Nephron (organoid): ENCODE data around the gene AFF1.

Experiments used
- H3K27ac Mint-ChIP-seq, 3 experiments: 2 replicates each; pipeline ENCODE4 v1.8.0; 2020; ENCODE audit warnings: mixed read lengths in 3 of 3, mild to moderate bottlenecking in 2 of 3, moderate library complexity in 1 of 3
- H3K27me3 Mint-ChIP-seq: 2 replicates; pipeline ENCODE4 v1.8.0; 2021; ENCODE audit warnings: low read depth, mild to moderate bottlenecking, moderate library complexity, mixed read lengths
- H3K36me3 Mint-ChIP-seq: 2 replicates; pipeline ENCODE4 v1.8.0; 2020; ENCODE audit warnings: low read depth, mixed read lengths
- H3K4me1 Mint-ChIP-seq: 2 replicates; pipeline ENCODE4 v1.8.0; 2020; ENCODE audit warnings: mixed read lengths
- H3K4me3 Mint-ChIP-seq, 3 experiments: 2 replicates each; pipeline ENCODE4 v1.8.0; 2020; ENCODE audit warnings: mild to moderate bottlenecking in 3 of 3, mixed read lengths in 3 of 3, moderate library complexity in 2 of 3
- H3K9me3 Mint-ChIP-seq: 2 replicates; pipeline ENCODE4 v1.8.0; 2020; ENCODE audit warnings: mixed read lengths
- TF ChIP-seq, protein P1 (sequence below), 3 experiments: fragments of 200-600 bp; sonication (generic); IDR thresholded peaks; one replicate each; pipeline ENCODE4 v1.5.0; 2021; ENCODE audit warnings: antibody characterized with exemption in 3 of 3; ENCODE audit not compliant: unreplicated experiment in 3 of 3

The AFF1 gene

DNA sequence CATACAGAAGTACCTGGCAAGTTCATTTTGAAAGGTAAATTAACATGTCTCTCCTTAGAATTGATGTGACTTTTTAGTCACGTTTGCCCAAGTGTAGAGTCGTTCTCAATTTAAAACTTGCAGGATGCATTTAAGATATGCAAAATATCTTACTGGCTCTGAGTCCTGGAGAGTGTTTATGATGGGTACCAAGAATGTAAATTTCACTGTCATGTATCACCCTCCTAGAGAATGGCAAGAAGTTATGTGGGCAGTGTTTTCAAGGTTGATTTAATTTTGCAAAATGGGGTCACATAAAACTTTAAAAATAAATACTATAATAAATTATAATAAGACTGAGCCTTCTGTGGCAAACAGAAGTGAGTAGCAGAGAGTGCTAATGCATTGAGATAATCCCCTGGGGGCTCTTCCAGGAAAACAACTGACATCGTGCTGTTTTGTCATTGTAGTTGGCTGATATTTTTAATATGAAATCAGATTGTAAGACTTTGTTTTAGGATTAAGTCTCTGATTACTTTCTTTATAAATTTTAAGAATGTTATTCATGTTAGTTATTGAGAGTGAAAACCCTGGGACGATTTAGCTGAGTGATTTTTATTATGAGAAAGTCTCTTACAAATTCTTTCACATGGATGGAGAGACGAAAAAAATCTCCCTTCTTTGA is 103.0 kb downstream of the AFF1 start:
- Mint-ChIP-seq H3K27me3 (no peaks in the 10 kb centered on the region), H3K9me3 (no peaks in the 10 kb centered on the region), H3K36me3 (no peaks in the 10 kb centered on the region), H3K27ac (peak overlapping the region; percentile 90 to 92 (median 91)), H3K4me3 (peak overlapping the region in 1 of 3 experiments; percentile 14), H3K4me1 (peaks cover 41% of the 10 kb centered on the region)
- TF ChIP-seq, protein P1, sequence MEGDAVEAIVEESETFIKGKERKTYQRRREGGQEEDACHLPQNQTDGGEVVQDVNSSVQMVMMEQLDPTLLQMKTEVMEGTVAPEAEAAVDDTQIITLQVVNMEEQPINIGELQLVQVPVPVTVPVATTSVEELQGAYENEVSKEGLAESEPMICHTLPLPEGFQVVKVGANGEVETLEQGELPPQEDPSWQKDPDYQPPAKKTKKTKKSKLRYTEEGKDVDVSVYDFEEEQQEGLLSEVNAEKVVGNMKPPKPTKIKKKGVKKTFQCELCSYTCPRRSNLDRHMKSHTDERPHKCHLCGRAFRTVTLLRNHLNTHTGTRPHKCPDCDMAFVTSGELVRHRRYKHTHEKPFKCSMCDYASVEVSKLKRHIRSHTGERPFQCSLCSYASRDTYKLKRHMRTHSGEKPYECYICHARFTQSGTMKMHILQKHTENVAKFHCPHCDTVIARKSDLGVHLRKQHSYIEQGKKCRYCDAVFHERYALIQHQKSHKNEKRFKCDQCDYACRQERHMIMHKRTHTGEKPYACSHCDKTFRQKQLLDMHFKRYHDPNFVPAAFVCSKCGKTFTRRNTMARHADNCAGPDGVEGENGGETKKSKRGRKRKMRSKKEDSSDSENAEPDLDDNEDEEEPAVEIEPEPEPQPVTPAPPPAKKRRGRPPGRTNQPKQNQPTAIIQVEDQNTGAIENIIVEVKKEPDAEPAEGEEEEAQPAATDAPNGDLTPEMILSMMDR (IDR thresholded peaks at IDR 0.05; ENCODE audit: unreplicated experiment in 3 of 3), result no peak

DNA sequence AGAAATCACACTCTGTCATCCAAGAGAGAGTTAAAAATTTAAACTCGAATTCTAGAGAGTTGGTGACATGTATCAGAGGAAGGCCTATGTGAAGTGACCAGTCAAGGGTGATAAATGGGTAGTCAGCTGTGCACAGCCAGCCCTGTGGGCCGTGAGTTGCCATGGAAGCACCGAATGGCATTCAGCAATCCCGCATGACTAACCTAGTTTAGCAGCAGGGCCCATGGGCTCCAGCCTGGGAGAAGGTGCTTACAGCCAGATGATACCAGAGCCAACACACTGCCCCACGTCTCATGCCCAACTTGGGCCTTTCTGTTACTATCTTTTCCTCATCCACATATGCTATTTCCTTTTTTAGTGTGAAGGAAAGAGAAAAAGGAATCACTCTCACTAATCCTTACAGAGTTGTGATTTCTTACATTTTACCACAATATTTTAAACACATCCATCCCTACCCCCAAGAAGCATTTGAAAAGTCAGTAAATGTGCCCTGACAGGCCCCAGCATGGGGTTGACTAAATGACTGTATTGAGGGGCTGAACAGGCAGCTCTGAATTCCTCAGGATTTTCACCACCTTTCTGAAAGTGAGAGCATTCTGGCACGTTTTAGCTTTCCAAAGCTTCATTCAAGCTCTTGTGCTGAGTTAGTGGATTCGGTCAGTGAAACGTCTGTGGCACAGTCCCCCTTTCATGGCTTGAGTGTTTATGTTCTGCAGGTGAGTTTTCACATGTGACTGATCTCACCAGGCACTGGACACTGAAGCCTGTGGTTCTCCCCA is 104.2 kb downstream of the AFF1 start:
- no peaks in the 10 kb centered on the region for H3K36me3 Mint-ChIP-seq
- H3K27me3 Mint-ChIP-seq, result no peaks in the 10 kb centered on the region
- H3K4me3 Mint-ChIP-seq, result peak overlapping the region in 2 of 3 experiments; percentile 2 to 6
- H3K27ac Mint-ChIP-seq, result peak overlapping the region; percentile 83 to 92 (median 91)
- peaks cover 41% of the 10 kb centered on the region for H3K4me1 Mint-ChIP-seq
- H3K9me3 Mint-ChIP-seq, result no peaks in the 10 kb centered on the region
- TF ChIP-seq, protein P1 (IDR thresholded peaks at IDR 0.05; ENCODE audit: unreplicated experiment in 3 of 3), result no peak

DNA sequence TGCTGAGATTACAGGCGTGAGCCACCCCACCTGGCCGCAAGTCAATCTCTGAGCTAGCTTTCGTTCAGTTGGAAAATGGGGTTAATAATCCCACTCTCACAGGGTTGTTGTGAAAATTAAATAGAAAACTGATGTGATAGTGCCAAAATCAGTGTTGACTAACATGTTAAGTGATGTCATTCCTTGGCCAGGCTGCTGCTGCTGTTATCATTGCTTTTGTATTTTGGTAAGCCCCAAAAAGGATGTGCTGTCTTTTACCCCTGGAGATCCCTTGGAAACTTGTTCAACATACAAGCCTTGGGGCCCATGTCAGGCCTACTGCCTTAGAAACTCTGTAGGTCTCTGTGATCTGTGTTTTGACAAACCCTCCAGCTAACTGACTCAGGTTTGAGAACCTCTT is 106.3 kb downstream of the AFF1 start:
- Mint-ChIP-seq H3K27me3 (no peaks in the 10 kb centered on the region), H3K4me3 (no peak overlapping the region), H3K36me3 (no peaks in the 10 kb centered on the region), H3K4me1 (peaks cover 35% of the 10 kb centered on the region), H3K27ac (peak overlapping the region; percentile 41 to 85 (median 54)), H3K9me3 (no peaks in the 10 kb centered on the region)
- TF ChIP-seq, protein P1 (IDR thresholded peaks at IDR 0.05; ENCODE audit: unreplicated experiment in 3 of 3), result no peak

DNA sequence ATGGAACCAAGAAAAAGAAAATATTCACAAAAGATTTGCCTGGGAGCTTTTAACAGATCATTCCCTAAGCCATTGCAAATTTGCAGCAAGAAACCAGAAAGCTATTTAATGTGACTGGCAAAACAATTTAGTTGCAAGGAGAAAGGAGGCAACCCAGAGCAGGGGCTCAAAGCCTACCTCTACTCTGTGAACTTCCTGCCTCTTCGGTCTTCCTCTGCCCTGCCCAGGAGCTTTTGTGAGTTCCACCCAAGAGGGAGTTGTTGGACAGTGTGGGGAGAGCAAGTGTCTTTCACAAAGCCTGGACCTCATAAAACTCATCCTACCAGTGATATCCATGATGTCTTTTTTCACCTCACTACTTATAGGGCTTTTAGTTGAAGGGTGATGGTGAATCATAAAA is 107.4 kb downstream of the AFF1 start:
- H3K4me1 Mint-ChIP-seq, result peaks cover 24% of the 10 kb centered on the region
- H3K4me3 Mint-ChIP-seq, result no peak overlapping the region
- no peaks in the 10 kb centered on the region for H3K27me3 Mint-ChIP-seq
- no peaks in the 10 kb centered on the region for H3K9me3 Mint-ChIP-seq
- TF ChIP-seq, protein P1 (IDR thresholded peaks at IDR 0.05; ENCODE audit: unreplicated experiment in 3 of 3), result no peak
- peaks cover 5% of the 10 kb centered on the region for H3K36me3 Mint-ChIP-seq
- H3K27ac Mint-ChIP-seq, result peak overlapping the region in 1 of 3 experiments; percentile 85

DNA sequence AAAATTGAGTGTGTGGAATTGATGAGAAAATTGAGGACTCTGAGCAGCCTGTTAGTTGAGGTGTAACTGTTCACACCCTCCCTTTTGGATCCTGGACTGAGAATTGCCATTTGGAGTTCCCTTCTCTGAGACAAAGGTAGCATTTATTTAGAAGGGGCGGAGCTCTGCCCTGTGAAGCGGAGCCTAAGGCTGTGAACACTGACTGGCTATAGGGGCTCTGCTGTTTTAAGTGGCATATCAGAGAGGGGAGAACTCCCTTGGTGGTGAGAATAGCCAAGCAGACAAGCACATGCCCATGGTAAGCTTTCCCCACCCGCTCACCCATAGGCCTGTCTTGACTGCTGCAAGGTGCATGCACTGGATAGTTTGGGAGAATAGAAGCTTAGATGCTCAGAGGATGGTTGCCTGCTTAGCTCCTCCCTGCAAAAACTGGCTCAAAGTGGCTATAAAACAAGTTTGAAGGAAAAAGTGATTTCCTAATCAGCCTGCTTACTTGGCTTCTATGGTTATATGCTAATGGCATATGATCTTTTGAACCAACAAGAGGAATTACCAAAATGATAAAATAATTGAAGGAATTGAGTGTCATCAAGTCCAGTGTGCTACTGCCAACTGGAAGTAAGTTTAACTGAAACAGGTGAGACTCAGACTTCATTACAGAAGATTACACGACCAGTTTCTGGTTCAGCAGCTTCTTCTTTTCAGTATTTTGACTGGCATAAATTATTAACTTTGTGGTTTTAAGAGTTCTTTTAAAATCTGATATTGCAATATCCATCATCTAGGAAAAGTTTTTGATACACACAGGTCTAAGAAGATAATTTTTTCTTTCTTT is 108.4 kb downstream of the AFF1 start:
- TF ChIP-seq, protein P1 (IDR thresholded peaks at IDR 0.05; ENCODE audit: unreplicated experiment in 3 of 3), result no peak
- Mint-ChIP-seq H3K4me3 (no peak overlapping the region), H3K27ac (peak overlapping the region in 2 of 3 experiments; percentile 55 to 59), H3K9me3 (no peaks in the 10 kb centered on the region), H3K4me1 (peaks cover 14% of the 10 kb centered on the region), H3K36me3 (peaks cover 11% of the 10 kb centered on the region), H3K27me3 (no peaks in the 10 kb centered on the region)
